ENCODE results near the gene PLEKHJ1.
"Not testable (repeated sequence)": the region's sequence is repeated elsewhere in the genome, so short reads cannot be mapped to it uniquely, and the experiment has no call there.

PLEKHJ1 gene

DNA sequence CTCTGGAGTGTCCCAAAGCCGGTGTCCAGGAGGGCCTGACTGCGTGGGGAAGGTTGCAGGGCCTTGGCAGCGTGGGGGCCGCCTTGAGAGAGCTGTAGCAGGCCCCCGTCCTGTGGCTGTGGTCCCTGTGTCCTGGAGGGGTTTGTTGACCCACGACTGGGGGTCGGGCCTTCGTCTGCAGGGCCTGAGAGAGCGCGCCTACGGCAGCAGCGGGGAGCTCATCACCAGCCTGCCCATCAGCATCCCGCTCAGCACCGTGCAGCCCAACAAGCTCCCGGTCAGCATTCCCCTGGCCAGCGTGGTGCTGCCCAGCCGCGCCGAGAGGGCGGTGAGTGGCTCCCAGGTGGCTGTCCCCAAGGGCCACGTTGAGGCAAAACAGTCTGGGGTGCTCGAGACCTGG, 18.5 kb downstream of the PLEKHJ1 start:
- DNase-seq, result no peak

DNA sequence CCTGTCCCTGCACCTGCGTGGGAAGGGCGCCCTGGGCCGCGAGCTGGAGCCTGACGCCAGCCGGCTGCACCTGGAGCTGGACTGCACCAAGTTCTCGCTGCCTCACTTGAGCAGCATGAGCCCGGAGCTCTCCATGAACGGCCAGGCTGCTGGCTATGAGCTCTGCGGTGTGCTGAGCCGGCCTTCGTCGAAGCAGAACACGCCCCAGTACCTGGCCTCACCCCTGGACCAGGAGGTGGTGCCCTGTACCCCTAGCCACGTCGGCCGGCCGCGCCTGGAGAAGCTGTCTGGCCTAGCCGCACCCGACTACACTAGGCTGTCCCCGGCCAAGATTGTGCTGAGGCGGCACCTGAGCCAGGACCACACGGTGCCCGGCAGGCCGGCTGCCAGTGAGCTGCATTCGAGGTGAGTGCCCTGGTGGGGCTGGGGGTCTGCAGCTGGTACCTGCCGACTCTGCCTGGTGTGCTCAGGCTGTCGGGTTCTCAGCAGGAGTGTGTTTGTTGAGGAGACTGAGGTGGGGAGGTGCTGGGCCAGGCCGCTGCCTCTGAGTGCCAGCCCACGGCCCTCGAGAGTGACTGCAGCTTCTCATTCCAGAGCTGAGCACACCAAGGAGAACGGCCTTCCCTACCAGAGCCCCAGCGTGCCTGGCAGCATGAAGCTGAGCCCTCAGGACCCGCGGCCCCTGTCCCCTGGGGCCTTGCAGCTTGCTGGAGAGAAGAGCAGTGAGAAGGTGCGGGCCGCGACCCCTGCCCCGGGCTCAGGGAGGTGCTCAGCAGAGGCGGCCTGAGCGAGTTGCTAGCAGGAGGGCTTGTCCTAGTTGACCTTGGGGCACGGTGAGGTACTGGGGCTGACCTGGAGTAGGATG, 19.5 kb downstream of the PLEKHJ1 start:
- DNase-seq, result no peak

DNA sequence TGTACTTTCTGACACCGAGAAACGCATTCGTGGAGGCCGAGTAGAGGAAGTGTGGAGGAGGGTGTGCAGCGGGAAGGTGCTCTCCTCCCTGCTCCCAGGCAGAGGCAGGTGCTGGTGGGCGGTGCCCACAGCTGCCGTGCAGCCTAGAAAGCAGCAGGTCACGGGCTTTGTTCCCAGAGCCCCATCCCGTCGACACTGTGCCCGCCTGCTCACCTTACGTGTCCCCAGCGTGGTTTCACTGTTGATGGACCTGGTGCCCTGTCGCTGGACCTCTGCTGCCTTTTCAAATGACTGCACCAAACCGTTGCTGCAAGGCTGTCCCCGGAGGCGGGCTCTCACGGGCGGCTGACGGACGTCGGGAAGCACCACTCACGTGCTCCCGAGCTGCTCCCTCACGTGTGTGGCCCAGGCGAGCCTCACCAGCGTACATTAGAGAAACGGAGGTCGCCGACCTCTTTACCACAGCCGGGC, 20.8 kb downstream of the PLEKHJ1 start:
- no peak for DNase-seq

DNA sequence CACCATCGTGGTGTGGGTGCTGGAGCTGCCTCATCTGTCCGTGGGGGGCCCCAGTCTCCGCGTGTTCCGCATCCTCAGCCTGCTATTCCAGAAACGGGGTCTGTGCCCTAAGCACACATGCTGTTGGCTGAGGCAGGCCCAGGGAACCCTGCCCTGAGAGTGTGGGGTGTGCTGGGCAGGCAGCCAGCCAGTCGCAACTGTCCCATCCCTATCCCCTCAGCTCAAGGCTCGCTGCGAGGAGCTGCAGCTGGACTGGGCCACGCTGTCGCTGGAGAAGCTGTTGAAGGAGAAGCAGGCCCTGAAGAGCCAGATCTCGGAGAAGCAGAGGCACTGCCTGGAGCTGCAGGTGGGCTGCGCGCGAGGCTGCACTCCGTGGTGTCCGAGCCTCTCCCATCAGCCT, 21.9 kb downstream of the PLEKHJ1 start:
- DNase-seq, result no peak

DNA sequence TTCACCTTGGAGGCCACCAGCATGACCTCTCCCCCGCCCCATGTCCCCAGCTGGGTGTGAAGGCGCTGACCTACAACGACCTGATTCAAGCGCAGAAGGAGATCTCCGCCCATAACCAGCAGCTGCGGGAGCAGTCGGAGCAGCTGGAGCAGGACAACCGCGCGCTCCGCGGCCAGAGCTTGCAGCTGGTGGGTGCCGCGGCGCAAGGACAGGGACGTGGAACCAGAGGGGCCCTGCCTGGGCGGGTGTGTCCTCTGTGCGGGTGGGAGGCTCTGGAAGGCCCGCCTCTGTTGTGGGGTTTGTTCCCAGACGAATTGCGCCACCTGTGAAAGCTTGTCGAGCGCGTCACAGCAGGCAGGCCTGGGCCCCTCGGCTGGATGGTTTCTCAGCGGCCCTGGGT, 22.3 kb downstream of the PLEKHJ1 start:
- DNase-seq, result no peak

DNA sequence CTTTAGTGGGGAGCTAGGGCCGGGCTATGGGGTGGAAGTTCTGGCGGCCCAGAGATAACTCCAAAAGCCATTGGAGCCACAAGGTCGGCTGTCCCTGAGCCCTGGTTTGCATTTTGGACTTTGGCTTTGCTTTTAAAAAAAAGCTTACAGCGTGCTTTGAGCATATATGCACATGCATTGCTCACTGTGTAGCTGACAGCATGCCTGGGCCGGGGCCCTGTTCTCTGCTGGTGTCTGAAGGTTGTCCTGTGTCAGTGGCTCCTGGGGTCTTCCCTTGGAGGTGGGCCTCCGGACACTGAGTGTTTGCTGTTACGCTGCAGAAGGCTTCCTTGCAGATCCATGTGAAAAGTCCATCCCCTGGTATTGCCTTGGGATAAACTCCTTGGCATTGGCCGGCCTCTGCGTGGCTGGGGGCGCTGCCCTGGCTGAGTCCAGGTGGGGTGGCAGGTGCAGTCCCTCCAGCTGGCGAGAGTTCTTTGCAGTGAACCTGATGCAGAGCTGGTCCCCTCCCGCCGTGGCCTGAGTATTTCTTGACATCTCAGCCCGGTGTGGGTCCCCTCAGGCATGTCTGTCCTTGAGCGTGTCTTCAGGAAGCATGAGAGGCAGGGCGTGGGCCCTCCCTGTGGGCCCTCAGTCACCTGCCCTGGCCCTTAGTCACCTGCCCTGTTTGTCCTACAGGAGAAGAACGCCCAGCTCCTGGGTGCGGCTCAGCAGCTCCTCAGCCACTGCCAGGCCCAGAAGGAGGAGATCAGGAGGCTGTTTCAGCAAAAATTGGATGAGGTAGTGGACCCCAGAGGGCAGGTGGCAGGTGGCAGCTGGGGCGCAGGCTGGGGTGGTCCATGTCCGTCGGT, 23.0 kb downstream of the PLEKHJ1 start:
- no peak for DNase-seq

DNA sequence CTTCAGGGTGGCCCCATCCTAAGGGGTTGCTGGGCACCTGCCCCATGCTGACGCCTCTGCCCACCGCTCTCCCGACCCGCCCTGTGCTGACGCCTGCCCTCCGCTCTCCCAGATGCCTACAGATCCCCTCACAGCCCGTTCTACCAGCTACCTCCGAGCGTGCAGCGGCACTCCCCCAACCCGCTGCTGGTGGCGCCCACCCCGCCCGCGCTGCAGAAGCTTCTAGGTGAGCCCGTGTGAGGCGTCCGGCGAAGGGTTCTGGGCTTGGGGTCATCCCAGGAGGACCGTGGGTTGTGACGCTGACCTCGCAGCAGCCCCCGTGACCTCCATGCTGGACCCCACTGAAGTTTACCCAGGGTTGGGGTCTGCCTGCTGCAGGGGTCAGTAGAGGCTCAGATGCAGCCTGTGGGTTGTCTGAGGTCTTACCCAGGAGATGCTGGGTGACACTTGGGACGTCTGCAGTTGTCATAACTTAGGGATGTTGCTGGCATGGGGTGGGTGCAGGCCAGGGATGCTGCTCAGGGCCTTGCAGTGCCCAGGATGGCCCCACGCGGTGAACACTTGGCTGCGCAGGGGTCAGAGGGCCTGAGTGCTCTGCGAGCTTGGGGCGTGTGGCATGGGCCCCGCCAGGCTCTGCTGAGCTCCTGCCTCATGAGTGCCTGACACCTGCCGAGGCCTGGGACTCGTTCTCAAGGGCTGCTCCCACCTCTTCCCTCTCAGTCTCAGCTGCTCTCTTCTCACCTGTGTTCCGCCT, 25.0 kb downstream of the PLEKHJ1 start:
- DNase-seq, result no peak

DNA sequence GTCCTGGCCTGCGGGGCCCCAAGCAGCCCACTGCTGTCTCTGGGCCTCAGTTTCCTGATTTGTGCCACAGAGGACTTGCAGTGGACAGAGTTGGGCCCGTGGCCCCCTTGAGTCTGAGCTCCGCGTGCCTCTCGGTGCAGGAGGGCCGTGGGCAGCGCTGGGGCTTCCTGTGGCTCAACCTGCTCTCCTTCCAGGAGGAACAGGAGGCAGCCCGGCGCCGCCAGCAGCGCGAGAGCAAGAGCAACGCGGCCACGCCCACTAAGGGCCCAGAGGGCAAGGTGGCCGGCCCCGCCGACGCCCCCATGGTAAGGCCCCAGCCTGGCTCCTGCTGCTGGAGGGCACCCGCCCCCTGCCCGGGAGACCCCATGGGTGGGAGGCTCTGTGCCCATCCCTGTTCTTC, 25.9 kb downstream of the PLEKHJ1 start:
- no peak for DNase-seq

DNA sequence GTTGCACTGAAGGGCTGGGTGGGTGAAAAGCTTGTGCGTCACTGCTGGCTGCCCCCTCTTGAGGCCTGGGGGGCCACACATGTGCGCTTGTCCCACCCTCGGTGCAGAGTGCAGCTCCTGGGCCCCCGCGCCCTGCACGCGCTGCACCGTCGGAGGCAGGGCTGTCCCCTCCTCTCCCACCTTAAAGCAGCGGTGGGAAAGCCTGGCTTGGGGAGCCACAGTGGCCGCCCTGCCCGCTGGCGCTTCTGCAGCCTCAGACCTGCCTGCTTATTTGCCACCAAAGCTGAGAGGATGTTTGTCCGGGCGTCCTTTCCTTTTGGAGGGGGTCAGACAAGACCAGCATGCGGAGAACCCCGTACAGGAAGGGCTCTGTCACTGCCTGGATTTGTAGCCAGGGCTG, 26.7 kb downstream of the PLEKHJ1 start:
- no peak for DNase-seq

DNA sequence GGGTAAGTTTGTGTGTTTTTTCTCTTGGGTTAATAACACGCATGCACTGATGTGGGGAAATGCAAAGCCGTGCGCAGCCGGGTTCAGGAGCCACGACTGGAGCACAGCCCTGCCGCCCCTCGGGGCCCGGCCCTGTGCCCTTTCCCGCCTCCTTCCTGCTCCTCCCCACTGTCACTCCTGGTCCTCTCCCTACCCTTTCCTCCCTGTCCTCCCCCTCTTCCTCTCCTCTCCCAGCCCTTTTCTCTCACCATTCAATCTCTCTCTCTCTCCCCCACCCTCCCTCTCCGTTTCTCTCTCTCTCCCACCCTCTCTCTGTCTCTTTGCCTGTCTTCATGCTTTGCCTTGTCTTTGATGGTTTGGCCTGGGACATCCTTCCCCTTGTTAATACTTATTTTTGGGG, 27.2 kb downstream of the PLEKHJ1 start:
- DNase-seq, result no peak

DNA sequence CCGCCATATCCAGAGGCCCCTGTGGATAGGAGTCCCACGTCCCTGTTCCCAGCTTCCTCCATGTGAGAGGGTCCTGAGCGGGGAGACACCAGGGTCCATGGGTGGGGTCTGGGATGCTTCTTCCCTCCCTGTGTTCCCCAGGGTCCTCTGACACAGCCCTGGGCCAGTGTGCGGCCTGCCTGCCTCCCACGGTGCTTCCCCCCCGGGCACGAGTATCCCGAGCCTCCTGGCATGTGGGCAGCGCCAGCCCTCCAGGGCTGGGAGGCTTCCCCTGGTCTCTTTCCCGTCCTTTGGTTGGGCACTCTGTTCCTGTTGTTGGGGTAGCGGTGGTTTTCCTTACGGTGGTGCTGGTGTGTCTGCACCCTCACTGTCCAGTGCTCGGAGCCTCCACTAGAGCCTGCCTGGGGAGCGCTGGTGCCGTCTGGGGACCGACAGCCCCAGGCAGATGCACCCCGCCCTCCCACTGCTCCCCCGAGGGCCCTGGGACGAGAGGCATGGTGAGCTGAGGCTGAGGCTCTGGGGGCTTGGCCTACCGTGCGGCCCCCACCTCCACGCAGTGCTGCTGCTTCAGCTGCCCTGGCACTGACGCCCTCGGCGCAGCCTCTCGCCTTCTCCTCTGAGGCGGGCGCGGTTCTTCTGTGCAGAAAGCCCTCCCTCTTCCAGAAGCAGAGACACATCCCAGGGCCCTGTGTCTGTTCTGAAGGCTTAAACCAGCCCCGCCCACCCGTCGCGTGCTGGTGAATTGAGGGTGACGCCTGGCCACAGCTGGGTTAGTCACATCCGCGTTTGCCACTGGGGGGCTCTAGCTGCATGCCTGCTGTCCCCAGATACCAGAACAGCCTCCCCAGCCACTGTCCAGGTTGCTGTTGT, 27.9 kb downstream of the PLEKHJ1 start:
- no peak for DNase-seq

DNA sequence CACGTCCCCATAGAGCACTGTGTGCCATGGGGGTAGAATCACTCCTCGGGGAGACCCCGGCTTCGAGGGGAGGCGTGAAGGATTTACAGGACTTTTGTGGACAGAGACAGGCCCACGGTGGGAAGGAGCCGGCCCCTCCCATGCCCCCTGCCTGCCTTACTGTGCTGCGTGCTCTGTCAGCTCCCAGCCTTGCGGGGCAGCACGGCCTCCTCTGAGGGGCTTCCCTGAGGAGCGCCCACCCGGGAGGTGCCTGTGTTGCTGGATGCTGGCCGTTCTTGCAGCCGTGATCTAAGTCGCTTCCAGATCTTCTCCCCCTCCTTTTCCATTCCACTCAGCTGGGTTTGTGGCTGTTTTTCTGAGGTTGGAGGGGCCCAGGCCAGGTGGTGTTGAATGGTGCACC, 29.1 kb downstream of the PLEKHJ1 start:
- DNase-seq, result no peak

DNA sequence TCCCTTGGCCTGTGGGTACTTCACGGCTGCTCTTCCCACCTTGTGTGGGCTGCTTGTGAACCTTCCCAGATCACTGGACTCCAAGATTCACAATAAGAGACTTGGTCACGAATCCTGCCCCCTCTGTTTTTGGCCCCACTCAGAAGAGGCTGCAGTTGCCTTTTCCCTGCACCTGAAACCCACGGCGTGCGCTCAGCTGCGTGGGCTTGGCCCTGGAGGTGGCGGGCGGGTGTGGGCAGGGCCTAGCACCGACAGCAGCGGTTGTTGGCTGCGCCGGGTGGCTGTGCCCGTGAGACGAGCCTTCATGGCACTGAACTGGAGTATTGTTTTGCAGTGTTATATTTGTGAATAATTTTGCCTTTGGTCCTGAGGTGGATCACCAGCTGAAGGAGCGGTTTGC, 33.8 kb downstream of the PLEKHJ1 start:
- no peak for DNase-seq

DNA sequence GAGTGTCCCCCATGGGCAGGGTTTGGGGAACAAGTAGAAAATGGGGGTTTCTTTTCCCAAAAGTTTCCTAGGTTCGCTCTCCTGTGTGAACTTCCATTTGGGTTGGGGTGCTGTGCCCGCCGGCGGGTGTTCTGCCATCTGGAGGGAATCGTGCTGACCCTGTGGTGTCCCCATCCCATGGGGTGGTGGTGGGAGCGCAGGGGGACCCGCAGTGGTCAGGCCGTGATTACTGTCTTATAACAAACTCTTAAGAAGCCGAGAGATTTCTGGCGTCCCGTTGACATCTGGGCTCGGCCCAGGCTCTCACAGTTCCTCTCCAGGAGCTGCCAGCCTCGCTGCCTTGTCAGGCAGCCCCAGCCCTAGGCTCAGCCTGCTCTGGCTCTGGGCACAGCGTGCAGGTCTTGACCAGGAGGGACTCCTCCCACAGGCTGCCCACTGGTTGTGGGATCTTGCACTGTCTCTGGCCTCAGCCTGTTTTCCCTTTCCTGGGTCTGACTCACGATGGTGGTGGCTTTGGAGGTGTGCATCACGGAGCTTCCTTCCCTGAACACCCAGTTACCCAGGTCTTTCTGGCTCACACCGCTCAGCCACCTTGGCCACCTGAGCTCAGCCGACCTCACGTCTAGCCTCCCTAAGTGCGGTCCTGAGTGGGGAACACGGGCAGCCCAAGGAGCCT, 34.5 kb downstream of the PLEKHJ1 start:
- no peak for DNase-seq

DNA sequence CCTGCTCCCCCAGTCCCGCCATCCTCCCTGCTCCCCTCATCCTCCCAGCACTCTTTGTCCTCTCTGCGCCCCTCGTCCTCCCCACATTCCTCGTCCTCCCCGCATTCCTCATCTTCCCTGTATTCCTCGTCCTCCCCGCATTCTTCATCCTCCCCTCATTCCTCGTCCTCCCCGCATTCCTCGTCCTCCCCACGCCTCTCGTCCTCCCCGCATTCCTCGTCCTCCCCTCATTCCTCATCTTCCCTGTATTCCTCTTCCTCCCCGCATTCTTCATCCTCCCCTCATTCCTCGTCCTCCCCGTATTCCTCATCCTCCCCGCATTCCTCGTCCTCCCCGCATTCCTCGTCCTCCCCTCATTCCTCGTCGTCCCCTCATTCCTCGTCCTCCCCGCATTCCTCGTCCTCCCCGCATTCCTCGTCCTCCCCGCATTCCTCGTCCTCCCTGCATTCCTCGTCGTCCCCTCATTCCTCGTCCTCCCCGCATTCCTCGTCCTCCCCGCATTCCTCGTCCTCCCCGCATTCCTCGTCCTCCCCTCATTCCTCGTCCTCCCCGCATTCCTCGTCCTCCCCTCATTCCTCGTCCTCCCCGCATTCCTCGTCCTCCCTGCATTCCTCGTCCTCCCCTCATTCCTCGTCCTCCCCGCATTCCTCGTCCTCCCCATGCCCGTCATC, 35.4 kb downstream of the PLEKHJ1 start:
- DNase-seq, result not testable (repeated sequence)

DNA sequence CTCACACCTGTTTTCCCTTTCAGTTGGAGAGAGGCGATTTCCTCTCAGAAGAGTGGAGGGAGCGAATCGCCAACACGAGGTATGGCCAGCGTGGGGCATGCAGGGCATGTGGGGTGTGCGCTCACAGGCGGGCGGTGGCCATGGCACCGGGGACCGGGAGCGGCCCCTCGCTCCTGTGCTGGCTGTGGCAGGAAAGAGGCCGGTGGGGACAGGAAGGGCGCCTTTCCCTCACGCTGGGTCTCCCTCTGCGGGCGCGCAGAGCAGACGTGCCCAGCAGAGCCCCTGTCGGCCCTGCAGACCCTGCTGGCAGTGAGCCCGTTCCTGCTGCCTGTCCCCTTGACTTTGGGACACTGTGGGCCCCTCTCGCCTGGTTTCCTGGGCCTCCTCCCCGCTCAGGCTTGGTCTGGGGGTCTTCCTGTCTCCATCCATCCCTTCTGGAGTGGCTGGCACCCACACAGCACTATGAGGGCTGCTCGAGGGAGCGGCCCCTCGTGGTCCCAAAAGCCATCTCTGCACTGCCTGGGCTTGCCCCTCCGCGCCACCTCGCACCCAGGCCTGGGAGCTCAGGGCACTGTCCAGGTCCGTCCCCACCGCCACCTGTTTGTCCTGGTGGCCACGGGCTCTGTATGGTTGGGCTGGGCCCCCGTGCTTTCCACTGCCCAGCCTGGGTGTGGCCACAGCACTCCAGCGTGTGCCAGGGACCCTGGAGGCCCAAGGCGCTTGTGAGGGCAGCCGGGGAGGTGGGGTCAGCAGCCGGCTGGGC, 36.1 kb downstream of the PLEKHJ1 start:
- DNase-seq, result no peak

DNA sequence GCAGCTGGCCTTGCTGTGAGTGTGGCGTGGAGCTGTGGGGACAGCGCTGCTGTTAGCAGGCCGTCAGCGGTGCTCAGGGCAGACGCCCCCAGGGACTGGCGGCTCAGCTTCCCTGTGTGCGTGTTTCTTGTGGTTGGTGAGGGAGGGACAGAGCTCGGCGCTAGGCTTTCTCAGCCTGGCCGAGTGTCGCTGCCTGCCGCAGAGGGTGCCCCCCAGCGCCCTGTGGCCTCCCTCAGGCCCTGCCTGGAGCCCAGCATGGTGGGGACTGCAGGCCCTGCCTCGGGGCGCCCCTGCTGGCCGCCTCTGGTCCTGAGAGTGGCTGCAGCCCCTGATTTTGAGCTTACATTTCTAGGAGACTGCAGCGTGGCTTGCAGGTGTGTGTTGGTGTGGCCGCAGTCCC, 36.9 kb downstream of the PLEKHJ1 start:
- DNase-seq, result no peak

DNA sequence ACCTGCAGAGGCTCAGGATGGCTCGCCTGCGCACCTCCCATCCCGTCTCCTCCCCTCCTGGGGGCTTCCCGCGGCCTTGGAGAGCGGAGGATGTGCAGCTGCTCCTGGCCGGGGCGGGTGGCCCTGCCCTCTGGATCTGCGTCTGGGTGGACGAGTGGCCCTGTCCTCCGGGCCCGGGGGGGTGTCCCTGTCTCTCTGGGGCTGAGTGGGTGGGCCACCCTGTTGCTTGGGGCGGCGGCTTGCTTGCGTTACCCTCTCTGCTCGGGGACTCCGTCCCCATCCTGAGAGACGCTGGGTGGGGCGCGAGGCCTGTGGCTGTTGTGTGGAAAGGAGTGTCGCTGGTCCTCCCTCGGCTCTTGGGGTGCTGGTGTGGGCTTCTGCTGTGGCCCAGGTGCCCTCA, 37.8 kb downstream of the PLEKHJ1 start:
- DNase-seq, result no peak

DNA sequence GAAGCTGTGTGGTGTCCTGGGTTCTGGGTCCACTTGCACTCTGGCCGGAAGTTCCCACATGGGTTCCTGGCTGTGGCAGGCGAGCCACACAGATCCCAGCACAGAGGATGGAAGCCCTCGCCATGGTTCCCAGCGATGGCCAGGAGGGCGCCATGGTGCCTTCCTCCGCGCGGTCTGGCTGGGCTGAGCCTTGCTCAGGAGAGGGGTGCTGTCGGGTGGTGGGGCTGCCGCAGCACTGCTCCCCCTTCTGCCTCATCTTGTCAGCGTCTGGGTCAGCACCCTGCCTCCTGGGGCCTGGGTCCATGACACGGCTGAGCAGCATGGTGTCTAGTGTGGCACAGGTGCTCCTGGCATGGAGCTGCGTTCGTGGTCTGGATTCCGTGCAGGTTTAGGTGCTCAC, 38.9 kb downstream of the PLEKHJ1 start:
- DNase-seq, result no peak

DNA sequence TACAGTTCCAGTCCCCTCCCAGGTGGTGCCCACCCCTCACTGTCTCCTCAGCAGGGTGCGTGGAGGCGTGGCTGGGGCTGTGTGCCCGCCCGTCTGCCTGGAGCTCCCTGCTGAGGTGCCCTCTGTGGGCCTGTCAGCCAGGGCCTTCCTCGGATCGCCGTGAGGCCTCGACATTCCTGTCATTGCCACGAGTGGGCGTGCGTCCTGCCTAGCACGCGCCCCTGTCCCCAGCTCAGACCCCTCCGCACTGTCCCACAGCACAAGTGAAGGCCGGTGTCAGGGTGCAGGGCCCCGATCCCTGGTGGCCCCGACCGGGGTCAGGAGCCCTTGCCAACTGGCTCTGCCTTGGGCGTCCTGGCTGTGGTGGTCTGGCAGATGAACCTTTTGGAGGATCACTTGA, 40.2 kb downstream of the PLEKHJ1 start:
- no peak for DNase-seq

Data from T-helper 9 cell (primary cell).